ENCODE data around the gene TLE2.
A peak's percentile ranks its signal among the peaks of the same experiment; 100 is the strongest.
"Not testable (repeated sequence)": the region's sequence is repeated elsewhere in the genome, so short reads cannot be mapped to it uniquely, and the experiment has no call there.

Gene TLE2

DNA sequence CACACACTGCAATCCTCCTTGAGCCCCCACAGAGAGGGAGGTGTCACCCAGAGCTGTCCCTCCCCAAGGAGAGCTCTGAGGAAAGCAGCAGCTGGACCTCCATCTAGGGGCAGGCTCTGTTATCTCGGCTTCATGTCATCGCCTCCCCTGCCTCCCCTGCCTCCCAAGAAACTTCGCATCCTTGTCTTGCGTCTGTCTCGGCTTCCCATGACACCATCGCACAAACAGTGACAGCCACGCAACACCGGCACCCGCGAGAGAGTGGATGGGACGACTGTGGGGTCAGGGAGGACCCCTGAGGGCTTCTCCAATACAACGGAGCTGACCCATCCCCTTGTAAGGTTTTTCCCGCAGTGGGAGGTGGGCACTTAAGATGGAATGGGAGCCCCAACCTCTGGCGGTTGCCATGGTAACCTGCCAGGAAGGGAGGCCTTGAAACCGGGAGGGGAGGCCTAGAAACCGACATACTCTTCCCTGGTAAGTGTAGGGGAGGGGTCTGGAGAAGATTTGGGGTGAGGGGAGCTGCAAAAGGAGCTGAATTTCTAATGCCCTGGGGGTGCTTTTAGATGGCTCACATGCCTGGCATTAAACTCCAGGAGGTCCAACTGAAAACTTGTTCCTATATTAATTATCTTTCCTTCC lies 16.3 kb downstream of the TLE2 start:
- no peak for DNase-seq

GRCh38 chr19:3012059-3012458 lies 17.0 kb downstream of the TLE2 start:
- DNase-seq = not testable (repeated sequence)

- DNase-seq = no peak
Measured at GRCh38 chr19:3010871-3011270, 18.2 kb downstream of the TLE2 start.

DNA sequence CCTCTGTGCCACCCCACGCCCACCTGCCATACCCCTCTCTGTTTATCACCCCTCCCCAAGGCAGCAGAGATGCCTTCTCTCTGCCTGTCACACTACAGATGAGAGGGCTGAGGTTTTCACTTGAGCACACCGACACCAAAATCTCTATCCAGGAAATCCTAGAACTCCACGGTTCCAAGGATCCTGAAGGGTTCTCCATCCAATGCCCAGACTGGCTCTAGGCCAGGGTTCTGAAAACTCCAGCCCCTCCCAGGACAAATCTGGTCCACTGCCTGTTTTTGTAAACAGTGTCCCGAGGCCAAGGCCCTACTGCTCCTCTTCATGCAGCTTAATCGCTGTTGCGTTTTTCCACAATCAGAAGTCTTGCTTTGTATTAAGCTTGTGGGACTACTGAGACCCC lies 20.1 kb downstream of the TLE2 start:
- no peak for DNase-seq

- DNase-seq = no peak
Measured at GRCh38 chr19:3007975-3008374, 21.1 kb downstream of the TLE2 start.

- DNase-seq = no peak
Measured at GRCh38 chr19:3006075-3006767, 22.9 kb downstream of the TLE2 start.

- no peak for DNase-seq
Measured at GRCh38 chr19:3005345-3005744, 23.7 kb downstream of the TLE2 start.

GRCh38 chr19:3004522-3004921 lies 24.6 kb downstream of the TLE2 start:
- no peak for DNase-seq

DNA sequence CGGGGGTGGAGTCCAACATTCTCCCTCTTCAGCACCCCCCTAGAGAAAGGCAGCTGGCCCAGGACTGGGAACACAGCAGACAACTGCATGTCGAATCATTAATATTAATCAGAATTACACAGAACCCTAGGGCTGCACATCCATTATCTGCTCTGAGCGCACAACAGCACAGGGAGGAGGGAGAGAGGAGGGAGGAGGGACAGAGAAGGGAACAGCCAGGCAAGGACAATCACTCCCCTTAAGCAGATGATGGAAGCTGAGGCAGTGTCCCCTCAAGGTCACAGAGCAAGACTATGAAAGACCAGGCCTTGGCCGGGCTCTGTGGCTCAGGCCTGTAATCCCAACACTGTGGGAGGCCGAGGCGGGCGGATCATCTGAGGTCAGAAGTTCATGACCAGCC lies 26.0 kb downstream of the TLE2 start:
- no peak for DNase-seq

DNA sequence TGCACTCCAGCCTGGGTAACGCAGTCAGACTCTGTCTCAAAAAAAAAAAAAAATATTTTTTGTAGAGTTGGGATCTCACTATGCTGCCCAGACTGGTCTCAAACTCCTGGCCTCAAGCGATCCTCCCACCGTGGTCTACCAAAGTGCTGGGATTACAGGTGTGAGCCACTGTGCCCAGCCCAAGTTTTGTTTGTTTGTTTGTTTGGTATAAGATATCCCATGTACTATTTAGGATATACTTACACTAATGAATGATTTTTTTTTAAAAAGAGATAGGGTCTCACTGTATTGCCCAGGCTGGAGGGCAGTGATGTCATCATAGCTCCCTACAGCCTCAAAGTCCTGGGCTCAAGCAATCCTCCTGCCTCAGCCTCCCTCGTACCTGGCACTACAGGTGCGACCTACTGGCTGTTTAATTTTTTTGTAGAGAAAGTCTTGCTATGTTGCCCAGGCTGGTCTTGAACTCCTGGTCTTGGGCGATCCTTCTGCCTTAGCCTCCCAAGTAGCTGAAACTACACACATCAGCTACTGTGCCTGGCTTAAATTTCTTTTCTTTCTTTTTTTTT lies 27.8 kb downstream of the TLE2 start:
- no peak for DNase-seq

DNA sequence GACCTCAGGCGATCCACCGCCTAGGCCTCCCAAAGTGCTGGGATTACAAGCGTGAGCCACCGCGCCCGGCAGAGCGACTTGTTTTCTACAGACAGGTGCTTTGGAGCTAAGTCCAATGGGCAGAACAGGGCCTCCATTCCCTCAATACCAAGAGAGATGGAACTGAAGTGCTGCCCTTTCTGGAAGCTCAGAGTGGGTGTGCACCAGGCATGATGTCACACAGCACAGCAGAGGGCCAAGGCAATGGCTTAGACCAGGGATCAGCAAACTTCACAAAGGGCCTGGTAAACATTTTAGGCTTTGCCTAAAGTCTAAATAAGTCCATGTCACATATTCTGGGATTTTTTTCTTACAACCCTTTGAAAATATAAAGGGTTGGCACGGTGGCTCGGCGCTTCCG lies 30.4 kb downstream of the TLE2 start:
- no peak for DNase-seq

- no peak for DNase-seq
Measured at GRCh38 chr19:2997720-2998119, 31.4 kb downstream of the TLE2 start.

GRCh38 chr19:2994588-2995131 lies 34.4 kb downstream of the TLE2 start:
- no peak for DNase-seq

DNA sequence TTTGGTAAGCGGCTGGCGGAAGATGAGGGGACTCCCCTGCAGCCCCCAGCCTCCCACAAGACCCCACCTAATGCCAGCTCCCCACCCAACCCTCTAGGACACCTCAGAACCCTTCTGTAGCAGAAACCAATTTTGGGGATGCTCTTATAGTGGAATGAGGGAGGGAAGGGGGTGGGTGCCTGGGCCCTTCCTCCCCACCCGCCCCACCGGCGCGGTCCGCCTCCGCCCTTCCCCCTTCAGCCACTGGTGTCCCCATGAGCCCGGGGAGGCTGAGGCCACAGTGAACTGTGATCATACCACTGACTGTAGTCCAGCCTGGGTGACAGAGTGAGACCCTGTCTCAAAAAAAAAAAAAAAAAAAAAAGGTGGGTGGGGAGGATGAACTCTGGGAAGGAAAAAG lies 35.5 kb downstream of the TLE2 start:
- no peak for DNase-seq

GRCh38 chr19:2992958-2993357 lies 36.1 kb downstream of the TLE2 start:
- peak; percentile 60 for DNase-seq

- DNase-seq = not testable (repeated sequence)
Measured at GRCh38 chr19:2992333-2992732, 36.7 kb downstream of the TLE2 start.

DNA sequence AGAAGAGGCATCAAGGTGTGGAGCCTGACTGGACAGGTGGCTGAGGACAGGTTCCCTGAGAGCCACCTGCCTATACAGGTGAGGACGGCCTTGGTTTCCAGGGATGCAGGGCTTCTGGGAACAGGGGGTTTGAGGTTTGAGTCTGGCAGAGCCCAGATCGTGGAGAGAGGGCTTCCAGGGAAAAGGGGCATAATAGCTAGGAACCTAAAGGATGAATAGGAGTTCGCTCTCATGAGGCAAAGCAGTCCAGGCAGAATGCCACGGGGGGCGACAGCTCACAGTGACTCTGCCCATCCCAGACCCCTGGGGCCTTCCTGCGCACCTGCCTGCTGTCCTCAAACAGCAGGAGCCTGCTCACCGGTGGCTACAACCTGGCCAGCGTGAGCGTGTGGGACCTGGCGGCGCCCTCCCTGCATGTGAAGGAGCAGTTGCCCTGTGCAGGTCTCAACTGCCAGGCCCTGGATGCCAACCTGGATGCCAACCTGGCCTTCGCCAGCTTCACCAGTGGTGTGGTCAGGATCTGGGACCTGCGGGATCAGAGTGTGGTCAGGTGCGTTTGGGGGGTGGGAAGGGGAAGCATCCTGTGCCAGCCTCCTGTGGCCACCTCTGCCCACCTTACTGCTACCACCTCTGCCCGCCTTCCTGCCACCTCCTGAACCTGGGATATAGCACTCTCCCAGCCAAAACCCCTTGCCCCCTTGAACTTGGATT lies 39.7 kb downstream of the TLE2 start:
- no peak for DNase-seq

DNA sequence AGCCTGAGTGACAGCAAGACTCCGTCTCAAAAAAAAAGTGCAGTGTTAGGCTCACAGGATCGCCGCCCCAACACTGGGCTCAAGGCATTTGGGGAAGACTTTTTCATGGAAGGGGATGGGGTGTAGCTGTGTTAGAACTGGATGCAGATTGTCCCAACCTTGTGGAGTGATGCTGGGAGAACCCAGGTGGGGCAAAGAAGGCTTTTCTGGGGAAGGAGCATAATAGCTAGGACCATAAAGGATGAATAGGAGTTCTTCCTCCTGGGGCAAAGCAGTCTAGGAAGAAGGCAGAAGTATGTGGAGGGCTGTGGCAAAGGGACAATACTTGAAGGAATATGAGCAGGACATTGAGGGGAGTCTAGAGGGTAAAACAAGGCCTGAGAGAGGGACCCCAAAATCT lies 40.5 kb downstream of the TLE2 start:
- DNase-seq = no peak

DNA sequence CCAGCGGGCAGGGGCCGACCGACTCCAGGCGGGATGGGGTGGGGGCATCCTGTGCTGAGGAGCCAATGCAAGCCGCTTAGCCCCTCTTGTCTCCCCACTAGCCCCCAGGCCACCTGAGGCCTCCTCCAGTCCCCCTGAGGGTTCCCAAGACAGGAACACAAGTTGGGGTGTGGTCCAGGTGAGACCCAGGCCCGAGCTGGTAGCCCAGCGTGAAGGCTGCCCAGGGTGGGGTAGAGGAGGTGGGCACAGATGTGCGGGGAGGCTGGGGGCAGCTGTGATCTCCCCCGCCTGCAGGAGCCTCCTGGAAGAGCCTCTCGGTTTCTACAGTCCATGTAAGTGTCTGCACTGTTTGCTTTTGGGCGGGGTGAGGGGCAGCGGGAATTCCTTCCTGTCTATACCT lies 41.3 kb downstream of the TLE2 start:
- DNase-seq = no peak

DNA sequence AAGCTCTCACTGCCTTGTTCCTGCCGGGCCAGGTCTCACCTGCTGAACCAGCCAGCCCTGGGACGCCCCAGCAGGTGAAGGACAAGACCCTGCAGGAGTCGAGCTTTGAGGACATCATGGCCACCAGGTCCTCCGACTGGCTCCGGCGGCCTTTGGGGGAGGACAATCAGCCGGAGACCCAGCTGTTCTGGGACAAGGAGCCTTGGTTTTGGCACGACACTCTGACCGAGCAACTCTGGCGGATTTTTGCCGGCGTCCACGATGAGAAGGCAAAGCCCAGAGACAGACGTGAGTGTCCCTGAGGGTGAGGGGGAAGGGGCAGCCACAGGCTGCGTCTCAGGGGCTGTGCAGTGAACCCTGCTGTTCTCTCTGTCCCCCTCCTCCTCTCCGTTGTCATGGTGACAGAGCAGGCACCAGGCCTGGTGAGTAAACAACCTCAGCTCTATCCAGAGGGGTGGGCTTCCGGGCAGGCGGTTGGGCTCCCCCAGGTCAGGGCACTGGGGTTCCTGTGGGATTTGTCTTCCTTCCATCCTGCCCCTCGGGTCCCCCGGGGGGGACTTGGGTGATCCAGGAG lies 42.0 kb downstream of the TLE2 start:
- DNase-seq = no peak

DNA sequence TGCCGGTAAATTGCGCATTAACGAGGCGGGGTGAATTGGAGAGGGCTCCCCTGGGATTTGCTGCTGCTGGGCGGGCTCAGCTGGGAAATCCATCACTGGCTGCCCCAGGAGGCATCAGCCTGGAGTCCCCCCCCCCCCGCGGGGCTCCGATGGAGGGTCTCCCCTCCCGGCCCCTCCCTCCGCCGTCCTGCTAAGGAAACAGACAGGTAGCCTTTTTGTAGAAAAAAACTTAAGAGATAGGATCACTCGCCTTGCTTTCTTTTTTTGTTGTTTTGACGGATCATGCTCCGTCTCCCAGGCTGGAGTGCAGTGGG lies 44.9 kb downstream of the TLE2 start:
- DNase-seq = no peak

DNA sequence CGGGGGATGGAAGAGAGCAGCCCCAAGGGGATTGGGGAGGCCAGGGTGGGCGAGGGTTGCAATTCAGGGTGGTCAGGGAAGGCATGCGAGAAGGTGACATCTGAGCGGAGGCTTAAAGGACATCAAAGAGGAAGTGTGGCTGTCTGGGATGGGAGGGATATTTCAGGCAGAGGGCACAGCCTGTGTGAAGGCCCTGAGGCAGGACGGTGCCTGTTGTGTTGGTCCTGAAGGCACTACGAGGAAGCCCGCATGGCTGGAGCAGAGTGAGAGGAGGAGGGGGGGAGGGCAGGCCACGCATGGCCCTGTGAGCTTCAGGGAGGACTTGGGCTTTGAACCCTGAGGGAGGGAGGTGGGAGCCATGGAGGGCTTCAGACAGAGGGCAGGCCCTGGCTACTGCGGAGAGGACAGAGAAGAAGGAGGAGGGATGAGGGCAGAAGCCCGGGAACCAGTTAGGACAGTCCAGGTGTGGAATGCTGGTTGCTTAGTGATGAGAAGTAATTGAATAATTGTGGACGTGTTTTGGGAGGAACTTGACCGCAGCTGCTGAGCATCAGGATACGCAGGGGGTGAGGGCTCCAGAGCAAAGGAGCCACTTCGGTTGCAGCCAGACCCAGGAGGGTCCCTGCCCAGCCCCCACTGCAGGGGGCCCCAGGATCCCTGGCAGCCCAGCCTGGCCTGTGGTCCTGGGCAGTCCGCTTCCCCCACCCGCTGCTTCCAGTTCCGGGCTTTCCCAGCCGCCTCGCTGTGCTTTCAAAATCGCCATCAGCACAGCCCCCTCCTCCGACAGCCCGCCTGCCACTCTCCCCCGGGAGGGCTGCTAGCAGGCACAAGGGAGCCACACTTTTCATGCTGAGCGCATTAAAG lies 45.5 kb downstream of the TLE2 start:
- DNase-seq = peak; percentile 99

GRCh38 chr19:2982983-2983350 lies 46.1 kb downstream of the TLE2 start:
- peak; percentile 78 for DNase-seq
